ENCODE measurements around the gene PCDH19.

Gene PCDH19

DNA sequence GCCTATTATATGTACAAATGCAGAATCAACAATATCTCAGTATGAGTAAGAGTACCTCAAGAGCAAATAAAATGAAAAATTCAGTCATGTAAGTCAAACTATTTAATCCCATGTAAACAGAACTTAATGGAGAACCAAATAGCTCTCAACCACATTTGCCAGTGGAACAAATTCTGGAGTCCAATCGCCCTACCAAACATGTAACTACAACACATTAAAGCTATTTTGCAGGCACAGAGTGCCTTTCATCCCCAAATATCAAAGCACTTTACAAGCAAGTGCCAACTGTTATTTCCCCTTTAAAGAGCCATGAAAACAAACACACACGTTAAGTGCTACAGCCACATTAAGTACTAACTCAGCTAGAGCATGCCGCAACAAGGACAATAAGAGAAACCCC lies 51.3 kb downstream of the PCDH19 start:
- Histone ChIP-seq H3K4me1 (ENCODE audit: control insufficient read depth in 2 of 2, insufficient read depth in 2 of 2, low read length in 2 of 2) (no peaks in the 10 kb centered on the region), H3K9me3 (ENCODE audit: control insufficient read depth in 2 of 2, low read length in 2 of 2) (no peaks in the 10 kb centered on the region), H3K9ac (ENCODE audit: low read depth in 1 of 2, low read length in 2 of 2) (no peak overlapping the region), H3K4me3 (ENCODE audit: low read length in 2 of 2) (no peak overlapping the region), H3K36me3 (ENCODE audit: control insufficient read depth in 2 of 2, insufficient read depth in 2 of 2, low read length in 2 of 2) (no peaks in the 10 kb centered on the region), H3K27me3 (ENCODE audit: control insufficient read depth in 2 of 2, insufficient read depth in 2 of 2, low read length in 2 of 2) (peaks cover 0 to 2% of the 10 kb centered on the region in 2 donors), H3K27ac (ENCODE audit: low read depth in 2 of 2, low read length in 2 of 2) (no peak overlapping the region)

DNA sequence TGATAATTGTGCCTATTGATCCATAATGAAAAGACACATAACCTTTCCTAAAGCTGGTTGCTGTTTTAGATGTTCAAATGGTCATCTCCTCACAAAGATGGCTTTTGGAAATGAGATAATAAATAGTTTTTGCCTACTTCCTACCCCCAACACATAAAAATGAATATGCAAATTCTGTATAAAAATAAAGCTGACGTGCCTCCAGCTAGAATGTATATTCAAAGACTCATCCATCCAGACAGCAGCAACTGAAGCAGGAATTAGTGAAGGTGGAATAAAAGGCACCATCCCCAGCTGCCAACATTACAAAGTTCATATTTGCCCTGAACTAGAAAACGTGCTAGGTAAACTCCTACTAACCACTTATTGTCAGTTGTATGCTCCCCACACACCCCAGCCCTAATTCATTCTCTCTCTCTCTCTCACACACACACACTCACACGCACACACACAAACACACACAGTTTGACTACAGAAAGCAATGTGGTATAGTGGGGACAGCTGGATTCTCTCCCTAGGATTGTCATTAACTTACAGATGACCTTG lies 53.6 kb downstream of the PCDH19 start:
- no peak overlapping the region for H3K27ac ChIP-seq (ENCODE audit: low read depth in 2 of 2, low read length in 2 of 2)
- H3K9ac ChIP-seq (ENCODE audit: low read depth in 1 of 2, low read length in 2 of 2) = no peak overlapping the region
- H3K4me3 ChIP-seq (ENCODE audit: low read length in 2 of 2) = no peak overlapping the region
- no peaks in the 10 kb centered on the region for H3K36me3 ChIP-seq (ENCODE audit: control insufficient read depth in 2 of 2, insufficient read depth in 2 of 2, low read length in 2 of 2)
- H3K27me3 ChIP-seq (ENCODE audit: control insufficient read depth in 2 of 2, insufficient read depth in 2 of 2, low read length in 2 of 2) = peaks cover 0 to 2% of the 10 kb centered on the region in 2 donors
- H3K4me1 ChIP-seq (ENCODE audit: control insufficient read depth in 2 of 2, insufficient read depth in 2 of 2, low read length in 2 of 2) = no peaks in the 10 kb centered on the region
- no peaks in the 10 kb centered on the region for H3K9me3 ChIP-seq (ENCODE audit: control insufficient read depth in 2 of 2, low read length in 2 of 2)

DNA sequence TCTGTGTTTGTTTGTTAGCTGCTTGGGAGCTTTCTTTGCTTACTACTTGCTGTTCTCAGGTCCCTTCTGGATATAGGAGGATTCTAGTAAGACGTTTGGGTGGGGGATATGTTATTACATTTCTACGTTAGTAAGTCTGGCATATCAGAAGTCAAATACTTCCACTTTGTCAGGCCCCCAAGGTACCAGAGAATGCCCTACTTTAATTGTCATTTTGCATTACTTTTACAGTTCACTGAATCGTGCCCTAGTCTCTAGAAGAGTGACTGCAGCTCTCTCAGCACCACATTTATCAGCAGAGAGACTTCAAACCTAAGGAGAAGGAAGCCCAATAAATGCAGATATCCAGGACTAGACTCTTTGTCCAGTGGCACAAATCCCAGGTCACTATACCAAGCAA lies 54.4 kb downstream of the PCDH19 start:
- H3K36me3 ChIP-seq (ENCODE audit: control insufficient read depth in 2 of 2, insufficient read depth in 2 of 2, low read length in 2 of 2) = no peaks in the 10 kb centered on the region
- H3K27ac ChIP-seq (ENCODE audit: low read depth in 2 of 2, low read length in 2 of 2) = no peak overlapping the region
- no peaks in the 10 kb centered on the region for H3K9me3 ChIP-seq (ENCODE audit: control insufficient read depth in 2 of 2, low read length in 2 of 2)
- no peak overlapping the region for H3K4me3 ChIP-seq (ENCODE audit: low read length in 2 of 2)
- H3K9ac ChIP-seq (ENCODE audit: low read depth in 1 of 2, low read length in 2 of 2) = no peak overlapping the region
- H3K27me3 ChIP-seq (ENCODE audit: control insufficient read depth in 2 of 2, insufficient read depth in 2 of 2, low read length in 2 of 2) = peaks cover 0 to 2% of the 10 kb centered on the region in 2 donors
- no peaks in the 10 kb centered on the region for H3K4me1 ChIP-seq (ENCODE audit: control insufficient read depth in 2 of 2, insufficient read depth in 2 of 2, low read length in 2 of 2)

DNA sequence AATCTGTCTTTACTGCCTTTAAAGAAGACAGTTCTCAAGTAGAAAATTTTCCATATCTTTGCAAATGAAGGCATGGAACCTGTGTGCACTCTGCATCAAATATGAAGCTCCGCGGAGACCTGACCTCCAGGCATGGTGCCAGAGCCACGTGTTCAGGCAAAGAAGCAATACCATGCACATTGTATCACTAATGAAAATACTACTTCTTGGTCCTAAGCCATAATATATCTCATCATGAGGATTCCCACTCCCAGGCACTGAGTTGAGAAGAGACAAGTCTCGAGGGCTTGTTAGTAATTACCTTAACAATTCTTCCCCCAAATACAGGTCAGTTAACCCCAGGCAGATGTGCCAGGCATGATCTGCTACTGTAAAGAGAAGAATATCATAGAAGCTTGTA lies 56.7 kb downstream of the PCDH19 start:
- Histone ChIP-seq H3K4me3 (ENCODE audit: low read length in 2 of 2) (no peak overlapping the region), H3K9ac (ENCODE audit: low read depth in 1 of 2, low read length in 2 of 2) (no peak overlapping the region), H3K27ac (ENCODE audit: low read depth in 2 of 2, low read length in 2 of 2) (no peak overlapping the region), H3K9me3 (ENCODE audit: control insufficient read depth in 2 of 2, low read length in 2 of 2) (no peaks in the 10 kb centered on the region), H3K36me3 (ENCODE audit: control insufficient read depth in 2 of 2, insufficient read depth in 2 of 2, low read length in 2 of 2) (no peaks in the 10 kb centered on the region), H3K27me3 (ENCODE audit: control insufficient read depth in 2 of 2, insufficient read depth in 2 of 2, low read length in 2 of 2) (peaks cover 0 to 2% of the 10 kb centered on the region in 2 donors), H3K4me1 (ENCODE audit: control insufficient read depth in 2 of 2, insufficient read depth in 2 of 2, low read length in 2 of 2) (no peaks in the 10 kb centered on the region)

DNA sequence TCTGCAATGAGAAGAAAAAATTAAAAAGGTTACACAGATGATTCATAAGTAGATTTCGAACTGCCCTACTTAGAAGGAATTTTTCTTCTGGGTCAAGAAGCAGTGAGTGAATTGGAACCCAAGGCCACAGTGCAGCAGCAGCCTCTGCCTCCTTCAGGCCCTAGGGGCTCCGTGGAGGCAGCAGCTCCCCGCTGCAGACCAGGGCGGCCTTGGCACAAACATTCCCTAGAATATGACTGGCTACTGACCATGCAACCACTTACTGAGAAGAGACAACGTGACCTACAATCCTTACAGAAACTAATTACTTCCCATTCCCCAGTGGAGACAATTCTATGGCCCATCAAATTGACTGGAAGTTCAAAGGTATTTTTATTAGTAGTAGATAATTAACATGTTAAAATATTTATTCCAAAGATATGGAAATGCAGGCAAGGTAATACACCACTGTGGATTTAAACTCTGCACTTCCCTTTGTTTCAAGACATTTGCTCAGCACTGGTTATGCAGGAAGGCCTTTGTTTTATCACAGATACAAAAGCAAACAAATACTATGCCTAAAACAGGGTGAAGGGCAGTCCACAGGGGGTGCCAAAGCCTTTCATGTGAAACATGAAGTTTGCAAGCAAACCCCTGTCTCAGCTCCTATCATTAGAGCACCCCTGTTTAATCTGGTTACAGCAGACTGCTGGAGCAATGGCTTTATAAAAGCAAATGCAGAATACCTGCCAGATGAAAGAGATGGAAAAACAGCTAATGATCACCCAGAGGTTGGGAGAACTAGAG lies 59.2 kb downstream of the PCDH19 start:
- Histone ChIP-seq H3K36me3 (ENCODE audit: control insufficient read depth in 2 of 2, insufficient read depth in 2 of 2, low read length in 2 of 2) (no peaks in the 10 kb centered on the region), H3K4me3 (ENCODE audit: low read length in 2 of 2) (no peak overlapping the region), H3K9ac (ENCODE audit: low read depth in 1 of 2, low read length in 2 of 2) (no peak overlapping the region), H3K27me3 (ENCODE audit: control insufficient read depth in 2 of 2, insufficient read depth in 2 of 2, low read length in 2 of 2) (no peaks in the 10 kb centered on the region), H3K27ac (ENCODE audit: low read depth in 2 of 2, low read length in 2 of 2) (no peak overlapping the region), H3K9me3 (ENCODE audit: control insufficient read depth in 2 of 2, low read length in 2 of 2) (no peaks in the 10 kb centered on the region), H3K4me1 (ENCODE audit: control insufficient read depth in 2 of 2, insufficient read depth in 2 of 2, low read length in 2 of 2) (no peaks in the 10 kb centered on the region)

DNA sequence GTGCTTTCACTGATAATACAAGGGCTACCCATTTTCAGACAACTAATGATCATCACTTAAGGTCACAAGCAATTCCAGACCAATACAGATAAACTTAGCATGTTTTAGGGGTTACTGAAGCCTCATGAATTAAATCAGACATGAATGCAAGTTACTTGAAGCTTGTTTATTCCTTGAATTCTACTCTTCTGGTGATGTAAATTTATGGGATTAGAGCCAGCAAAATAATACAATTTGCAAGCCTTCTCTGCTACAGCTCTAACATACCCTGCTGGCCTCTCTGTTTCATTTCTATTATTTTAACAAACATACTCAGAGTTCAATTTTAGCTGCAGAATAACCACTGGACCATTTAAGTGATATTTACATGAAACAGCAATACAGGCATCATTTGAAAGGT lies 60.7 kb downstream of the PCDH19 start:
- Histone ChIP-seq H3K27ac (ENCODE audit: low read depth in 2 of 2, low read length in 2 of 2) (no peak overlapping the region), H3K36me3 (ENCODE audit: control insufficient read depth in 2 of 2, insufficient read depth in 2 of 2, low read length in 2 of 2) (no peaks in the 10 kb centered on the region), H3K4me3 (ENCODE audit: low read length in 2 of 2) (no peak overlapping the region), H3K27me3 (ENCODE audit: control insufficient read depth in 2 of 2, insufficient read depth in 2 of 2, low read length in 2 of 2) (no peaks in the 10 kb centered on the region), H3K9ac (ENCODE audit: low read depth in 1 of 2, low read length in 2 of 2) (no peak overlapping the region), H3K4me1 (ENCODE audit: control insufficient read depth in 2 of 2, insufficient read depth in 2 of 2, low read length in 2 of 2) (no peaks in the 10 kb centered on the region), H3K9me3 (ENCODE audit: control insufficient read depth in 2 of 2, low read length in 2 of 2) (no peaks in the 10 kb centered on the region)

DNA sequence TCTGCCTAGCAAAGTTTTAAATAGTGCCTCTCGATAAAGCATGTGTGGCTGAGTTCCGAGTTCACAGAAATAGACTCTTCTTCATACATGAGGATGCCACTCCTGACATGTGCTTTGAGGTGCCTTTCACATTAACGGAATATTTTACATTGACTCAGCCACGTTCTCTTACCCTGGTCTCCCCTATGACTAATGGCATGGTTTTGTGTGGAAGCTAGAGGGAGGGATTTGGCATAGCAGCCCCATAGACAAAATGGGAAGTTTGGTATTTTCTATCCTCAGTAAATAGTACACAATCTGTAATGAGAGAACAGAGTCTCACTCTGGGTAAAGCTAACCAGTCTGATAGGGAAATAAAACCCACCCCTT lies 68.9 kb downstream of the PCDH19 start:
- Histone ChIP-seq H3K4me3 (ENCODE audit: low read length in 2 of 2) (no peak overlapping the region), H3K27ac (ENCODE audit: low read depth in 2 of 2, low read length in 2 of 2) (no peak overlapping the region), H3K4me1 (ENCODE audit: control insufficient read depth in 2 of 2, insufficient read depth in 2 of 2, low read length in 2 of 2) (no peaks in the 10 kb centered on the region), H3K27me3 (ENCODE audit: control insufficient read depth in 2 of 2, insufficient read depth in 2 of 2, low read length in 2 of 2) (peaks cover 0 to 7% of the 10 kb centered on the region in 2 donors), H3K9ac (ENCODE audit: low read depth in 1 of 2, low read length in 2 of 2) (no peak overlapping the region), H3K9me3 (ENCODE audit: control insufficient read depth in 2 of 2, low read length in 2 of 2) (no peaks in the 10 kb centered on the region), H3K36me3 (ENCODE audit: control insufficient read depth in 2 of 2, insufficient read depth in 2 of 2, low read length in 2 of 2) (no peaks in the 10 kb centered on the region)

DNA sequence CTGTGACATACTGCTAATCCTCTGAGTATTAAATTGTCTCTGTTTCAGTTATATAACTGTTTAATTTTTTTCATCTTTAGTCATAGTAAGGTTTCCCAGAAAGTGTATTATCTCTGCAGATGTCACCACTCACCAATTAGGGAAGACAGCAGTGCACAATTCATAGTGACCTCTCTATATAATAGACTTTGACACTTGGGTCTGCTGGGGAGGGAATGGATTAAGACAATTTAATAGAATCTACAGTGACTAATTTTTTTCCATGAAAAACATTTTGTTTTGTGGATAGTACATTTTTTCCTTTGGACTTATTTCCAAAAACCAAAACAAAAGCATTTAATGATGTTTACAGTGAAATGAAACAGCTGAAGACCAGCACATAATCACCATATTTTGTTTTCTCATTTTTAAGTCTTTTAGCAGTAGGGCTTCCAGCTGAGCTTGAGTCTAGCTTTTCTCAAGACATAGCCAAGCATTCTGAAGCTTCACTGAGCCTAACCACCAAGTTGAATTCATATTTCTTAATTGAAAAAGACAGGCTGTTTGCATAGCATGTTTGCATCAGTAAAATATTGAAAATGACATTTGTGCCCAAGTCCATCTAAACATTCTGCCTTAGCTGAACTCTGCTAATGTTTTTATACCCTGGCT lies 69.5 kb downstream of the PCDH19 start:
- Histone ChIP-seq H3K27me3 (ENCODE audit: control insufficient read depth in 2 of 2, insufficient read depth in 2 of 2, low read length in 2 of 2) (peaks cover 0 to 7% of the 10 kb centered on the region in 2 donors), H3K36me3 (ENCODE audit: control insufficient read depth in 2 of 2, insufficient read depth in 2 of 2, low read length in 2 of 2) (no peaks in the 10 kb centered on the region), H3K27ac (ENCODE audit: low read depth in 2 of 2, low read length in 2 of 2) (no peak overlapping the region), H3K4me1 (ENCODE audit: control insufficient read depth in 2 of 2, insufficient read depth in 2 of 2, low read length in 2 of 2) (no peaks in the 10 kb centered on the region), H3K4me3 (ENCODE audit: low read length in 2 of 2) (no peak overlapping the region), H3K9ac (ENCODE audit: low read depth in 1 of 2, low read length in 2 of 2) (no peak overlapping the region), H3K9me3 (ENCODE audit: control insufficient read depth in 2 of 2, low read length in 2 of 2) (no peaks in the 10 kb centered on the region)

DNA sequence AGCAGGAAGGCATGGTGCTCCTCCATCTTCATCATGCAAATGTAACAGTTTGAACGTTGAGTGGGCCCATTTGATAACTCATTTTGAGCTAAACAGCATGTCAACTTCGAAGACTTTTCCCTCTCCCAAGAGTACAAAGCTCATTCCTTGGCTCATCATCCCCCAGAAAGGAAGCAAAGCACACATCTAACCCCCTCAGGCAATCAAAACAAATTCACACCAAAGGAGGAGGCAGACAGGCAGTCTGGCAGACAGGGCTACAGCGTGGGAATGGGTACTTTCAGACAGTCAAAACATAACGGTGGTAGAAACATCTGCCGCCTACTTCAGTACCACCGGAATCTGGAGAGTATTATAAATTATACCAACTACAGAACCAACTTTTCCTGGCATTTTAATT lies 81.7 kb downstream of the PCDH19 start:
- Histone ChIP-seq H3K4me1 (ENCODE audit: control insufficient read depth in 2 of 2, insufficient read depth in 2 of 2, low read length in 2 of 2) (no peaks in the 10 kb centered on the region), H3K9ac (ENCODE audit: low read depth in 1 of 2, low read length in 2 of 2) (no peak overlapping the region), H3K27ac (ENCODE audit: low read depth in 2 of 2, low read length in 2 of 2) (no peak overlapping the region), H3K9me3 (ENCODE audit: control insufficient read depth in 2 of 2, low read length in 2 of 2) (no peaks in the 10 kb centered on the region), H3K36me3 (ENCODE audit: control insufficient read depth in 2 of 2, insufficient read depth in 2 of 2, low read length in 2 of 2) (no peaks in the 10 kb centered on the region), H3K4me3 (ENCODE audit: low read length in 2 of 2) (no peak overlapping the region), H3K27me3 (ENCODE audit: control insufficient read depth in 2 of 2, insufficient read depth in 2 of 2, low read length in 2 of 2) (no peaks in the 10 kb centered on the region)

DNA sequence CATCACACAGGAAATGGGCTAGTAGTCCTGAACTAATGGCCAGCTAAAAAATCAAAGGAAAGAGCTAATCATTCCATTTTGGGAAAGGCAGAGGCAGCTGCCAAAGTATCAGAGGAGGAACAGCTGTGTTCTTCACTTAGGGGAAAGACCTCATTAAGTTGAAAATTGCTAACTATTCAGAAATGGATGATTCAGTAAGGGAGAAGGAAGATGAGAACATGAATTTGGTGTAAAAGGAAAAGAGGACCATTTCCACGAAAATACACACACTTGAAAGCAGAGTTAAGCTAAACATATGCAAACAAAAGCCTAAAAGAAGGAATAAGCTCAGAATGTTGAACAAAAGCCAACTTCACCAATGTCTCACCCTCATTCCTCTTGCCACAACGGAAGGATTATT lies 90.4 kb downstream of the PCDH19 start:
- H3K4me1 ChIP-seq (ENCODE audit: control insufficient read depth in 2 of 2, insufficient read depth in 2 of 2, low read length in 2 of 2) = no peaks in the 10 kb centered on the region
- H3K9ac ChIP-seq (ENCODE audit: low read depth in 1 of 2, low read length in 2 of 2) = no peak overlapping the region
- H3K27me3 ChIP-seq (ENCODE audit: control insufficient read depth in 2 of 2, insufficient read depth in 2 of 2, low read length in 2 of 2) = peaks cover 0 to 3% of the 10 kb centered on the region in 2 donors
- no peaks in the 10 kb centered on the region for H3K36me3 ChIP-seq (ENCODE audit: control insufficient read depth in 2 of 2, insufficient read depth in 2 of 2, low read length in 2 of 2)
- no peaks in the 10 kb centered on the region for H3K9me3 ChIP-seq (ENCODE audit: control insufficient read depth in 2 of 2, low read length in 2 of 2)
- H3K27ac ChIP-seq (ENCODE audit: low read depth in 2 of 2, low read length in 2 of 2) = no peak overlapping the region
- H3K4me3 ChIP-seq (ENCODE audit: low read length in 2 of 2) = no peak overlapping the region

Data from mucosa of rectum (tissue), 2 donors.